ENCODE results near the gene CNTRL.

CNTRL gene

GRCh38 chr9:121201738-121202533, 127.2 kb downstream of the CNTRL start, which contains the start of gene RAB14:
RAB14 (minus strand) TSS chr9:121201869; CDS start chr9:121193412, 8,457 bp downstream.
- peak; percentile 100 for DNase-seq
- TF ChIP-seq CTCF (IDR thresholded peaks at IDR 0.05), result peak; percentile 28
- Mint-ChIP-seq H3K4me1 (peaks cover 46% of the 10 kb centered on the region), H3K9me3 (no peaks in the 10 kb centered on the region), H3K4me3 (peak within 1 kb of the TSS; percentile 94), H3K27me3 (ENCODE audit: low read depth, poor library complexity) (peaks cover 4% of the 10 kb centered on the region), H3K27ac (peak within 1 kb of the TSS; percentile 77), H3K36me3 (ENCODE audit: low read depth) (no peaks in the 10 kb centered on the region)

- Mint-ChIP-seq H3K27me3 (ENCODE audit: low read depth, poor library complexity) (peaks cover 4% of the 10 kb centered on the region), H3K4me3 (no peak overlapping the region), H3K27ac (no peak overlapping the region), H3K36me3 (ENCODE audit: low read depth) (no peaks in the 10 kb centered on the region), H3K9me3 (no peaks in the 10 kb centered on the region), H3K4me1 (peaks cover 27% of the 10 kb centered on the region)
- no peak for DNase-seq
- TF ChIP-seq CTCF (IDR thresholded peaks at IDR 0.05), result no peak
Measured at GRCh38 chr9:121204121-121204520, 129.4 kb downstream of the CNTRL start.

GRCh38 chr9:121204611-121205010, 129.9 kb downstream of the CNTRL start:
- Mint-ChIP-seq H3K36me3 (ENCODE audit: low read depth) (no peaks in the 10 kb centered on the region), H3K27ac (no peak overlapping the region), H3K4me1 (peaks cover 22% of the 10 kb centered on the region), H3K4me3 (no peak overlapping the region), H3K27me3 (ENCODE audit: low read depth, poor library complexity) (peaks cover 4% of the 10 kb centered on the region), H3K9me3 (no peaks in the 10 kb centered on the region)
- no peak for TF ChIP-seq CTCF (IDR thresholded peaks at IDR 0.05)
- DNase-seq, result no peak

- no peaks in the 10 kb centered on the region for H3K36me3 Mint-ChIP-seq (ENCODE audit: low read depth)
- TF ChIP-seq CTCF (IDR thresholded peaks at IDR 0.05), result no peak
- H3K9me3 Mint-ChIP-seq, result no peaks in the 10 kb centered on the region
- peaks cover 9% of the 10 kb centered on the region for H3K27me3 Mint-ChIP-seq (ENCODE audit: low read depth, poor library complexity)
- DNase-seq, result no peak
- H3K4me3 Mint-ChIP-seq, result no peak overlapping the region
- no peak overlapping the region for H3K27ac Mint-ChIP-seq
- H3K4me1 Mint-ChIP-seq, result peaks cover 10% of the 10 kb centered on the region
Measured at GRCh38 chr9:121206516-121207370, 132.0 kb downstream of the CNTRL start.

GRCh38 chr9:121207371-121207940, 132.7 kb downstream of the CNTRL start:
- no peak for DNase-seq
- no peaks in the 10 kb centered on the region for H3K36me3 Mint-ChIP-seq (ENCODE audit: low read depth)
- TF ChIP-seq CTCF (IDR thresholded peaks at IDR 0.05), result no peak
- no peak overlapping the region for H3K27ac Mint-ChIP-seq
- peaks cover 4% of the 10 kb centered on the region for H3K4me1 Mint-ChIP-seq
- H3K27me3 Mint-ChIP-seq (ENCODE audit: low read depth, poor library complexity), result peaks cover 9% of the 10 kb centered on the region
- H3K9me3 Mint-ChIP-seq, result no peaks in the 10 kb centered on the region
- H3K4me3 Mint-ChIP-seq, result no peak overlapping the region

Measured in nephron progenitor cell (in vitro differentiated cells).